ENCODE measurements around the gene GALNS. TPM values are rescaled to one million over a fixed set of nuclear protein-coding genes. Genes with fewer than 3 reads are reported as not detected.

Gene GALNS
- total RNA-seq, 2 donors from 2014 or later: 24.8 to 38.7 TPM

GRCh38 chr16:88821168-88821850 lies 35.4 kb downstream of the GALNS start:
- no peak for DNase-seq (ENCODE audit: low spot score)
- H3K4me1 ChIP-seq (ENCODE audit: control insufficient read depth in 1 of 2, low read depth in 2 of 2): no peaks in the 10 kb centered on the region
- H3K4me3 ChIP-seq: no peak overlapping the region
- no peak for TF ChIP-seq CTCF (IDR thresholded peaks at IDR 0.05)
- H3K27ac ChIP-seq: no peak overlapping the region
- H3K9me3 ChIP-seq: no peaks in the 10 kb centered on the region
- no peaks in the 10 kb centered on the region for H3K27me3 ChIP-seq (replicated peaks; ENCODE audit: insufficient read depth)
- ATAC-seq (ENCODE audit: insufficient number of reproducible peaks, low FRiP score, low read depth): no peak
- peaks cover 28% of the 10 kb centered on the region for H3K36me3 ChIP-seq

DNA sequence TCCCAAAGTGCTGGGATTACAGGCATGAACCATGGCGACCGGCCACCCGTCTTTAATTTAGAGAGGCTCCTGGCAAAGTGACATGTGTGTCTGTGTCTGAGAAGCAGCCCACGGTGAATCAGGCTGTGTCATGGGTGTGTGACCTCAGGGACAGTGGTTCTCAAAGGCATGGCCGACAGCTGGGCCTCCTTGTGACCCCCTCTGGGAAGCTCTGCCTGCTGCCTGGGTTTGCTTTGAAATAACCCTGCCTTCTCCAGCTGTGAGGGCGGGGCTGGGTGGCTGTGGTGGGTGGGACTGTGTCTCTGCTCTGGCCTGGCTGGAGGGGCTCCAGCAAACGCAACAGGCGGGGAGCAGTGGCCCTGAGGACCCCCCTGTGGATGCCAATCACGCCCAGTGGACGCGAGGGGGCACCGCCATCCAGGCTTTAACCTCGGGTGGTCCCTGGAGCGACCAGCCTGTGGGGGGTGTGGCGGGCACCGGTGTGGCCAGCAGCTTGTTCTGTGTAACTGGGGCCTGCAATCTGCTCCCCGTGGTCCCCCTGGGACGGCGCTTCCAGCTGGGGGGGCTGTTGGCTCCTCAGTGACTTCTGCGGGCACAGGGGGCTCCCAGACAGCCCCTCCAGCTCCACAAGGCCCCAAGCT lies 36.2 kb downstream of the GALNS start:
- Histone ChIP-seq H3K27me3 (replicated peaks; ENCODE audit: insufficient read depth) (no peaks in the 10 kb centered on the region), H3K36me3 (peaks cover 25% of the 10 kb centered on the region)
- no peak for DNase-seq (ENCODE audit: low spot score)

GRCh38 chr16:88819126-88819525 lies 37.6 kb downstream of the GALNS start:
- no peaks in the 10 kb centered on the region for H3K4me1 ChIP-seq (ENCODE audit: control insufficient read depth in 1 of 2, low read depth in 2 of 2)
- DNase-seq (ENCODE audit: low spot score): no peak
- no peak for TF ChIP-seq CTCF (IDR thresholded peaks at IDR 0.05)
- H3K27ac ChIP-seq: no peak overlapping the region
- H3K9me3 ChIP-seq: no peaks in the 10 kb centered on the region
- H3K36me3 ChIP-seq: peaks cover 20% of the 10 kb centered on the region
- H3K4me3 ChIP-seq: no peak overlapping the region
- no peaks in the 10 kb centered on the region for H3K27me3 ChIP-seq (replicated peaks; ENCODE audit: insufficient read depth)
- ATAC-seq (ENCODE audit: insufficient number of reproducible peaks, low FRiP score, low read depth): no peak

More for the DNA sequence above, 36.2 kb downstream of the GALNS start:
- H3K27ac ChIP-seq: no peak overlapping the region
- H3K4me1 ChIP-seq (ENCODE audit: control insufficient read depth in 1 of 2, low read depth in 2 of 2): no peaks in the 10 kb centered on the region
- no peak for TF ChIP-seq CTCF (IDR thresholded peaks at IDR 0.05)
- no peak for ATAC-seq (ENCODE audit: insufficient number of reproducible peaks, low FRiP score, low read depth)
- no peak overlapping the region for H3K4me3 ChIP-seq
- no peaks in the 10 kb centered on the region for H3K9me3 ChIP-seq

DNA sequence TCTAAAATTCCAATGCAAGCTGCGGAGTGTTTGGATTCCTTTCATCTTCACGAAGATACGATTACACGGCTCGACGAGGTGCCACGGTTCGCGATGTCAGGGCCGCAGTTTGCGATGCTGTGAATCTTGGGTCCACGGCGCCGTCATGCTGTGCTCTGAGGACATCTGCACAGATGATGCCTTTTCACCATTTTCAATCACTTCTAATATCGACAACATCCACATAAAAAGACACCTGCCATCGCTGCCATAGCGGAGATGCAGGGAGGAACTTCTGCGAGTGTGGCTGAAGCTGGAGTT lies 38.2 kb downstream of the GALNS start:
- Histone ChIP-seq H3K4me3 (no peak overlapping the region), H3K27me3 (replicated peaks; ENCODE audit: insufficient read depth) (no peaks in the 10 kb centered on the region), H3K4me1 (ENCODE audit: control insufficient read depth in 1 of 2, low read depth in 2 of 2) (peaks cover 0 to under 1% of the 10 kb centered on the region in 2 donors), H3K9me3 (no peaks in the 10 kb centered on the region), H3K27ac (no peak overlapping the region), H3K36me3 (peaks cover 20% of the 10 kb centered on the region)
- TF ChIP-seq CTCF (IDR thresholded peaks at IDR 0.05): no peak
- ATAC-seq (ENCODE audit: insufficient number of reproducible peaks, low FRiP score, low read depth): no peak
- DNase-seq (ENCODE audit: low spot score): no peak

GRCh38 chr16:88817785-88818574 lies 38.8 kb downstream of the GALNS start:
- Histone ChIP-seq H3K4me1 (ENCODE audit: control insufficient read depth in 1 of 2, low read depth in 2 of 2) (peaks cover 0 to 6% of the 10 kb centered on the region in 2 donors), H3K9me3 (no peaks in the 10 kb centered on the region), H3K36me3 (peaks cover 18% of the 10 kb centered on the region), H3K27me3 (replicated peaks; ENCODE audit: insufficient read depth) (no peaks in the 10 kb centered on the region), H3K27ac (no peak overlapping the region), H3K4me3 (no peak overlapping the region)
- ATAC-seq (ENCODE audit: insufficient number of reproducible peaks, low FRiP score, low read depth) (no peak), DNase-seq (ENCODE audit: low spot score) (no peak)
- no peak for TF ChIP-seq CTCF (IDR thresholded peaks at IDR 0.05)
